Hair follicle dermal papilla cell (primary cell): ENCODE measurements around the gene GSKIP. TPM values are rescaled to one million over a fixed set of nuclear protein-coding genes. Genes with fewer than 3 reads are reported as not detected.

Source experiments
- small RNA-seq: library from RNA; depleted of rRNA; stranded (forward); fragments of <200 nt; gene quantifications from one replicate; pipeline ENCODE3, GENCODE V24; 2012
- total RNA-seq: library from RNA; depleted of rRNA; stranded (reverse); fragments of >200 nt; gene quantifications from 2 replicates; pipeline ENCODE4 v1.2.3, GENCODE V29; 2012

The GSKIP gene
- 21.9 and 22.9 TPM in 2 replicates for total RNA-seq

GRCh38 chr14:96362965-96363750 lies at the start of gene GSKIP, which contains the start of gene ATG2B:
Gene GSKIP (plus strand): TSS chr14:96363526. CDS start chr14:96382248, 18,722 bp downstream.
Gene ATG2B (minus strand): TSS chr14:96363341. CDS start chr14:96362976, 365 bp downstream.

Small RNA genes within 50 kb of the gene (small RNA-seq; reads per million reads assigned to genes)
- gene RNU2-33P: 0.49 reads per million

Other genes starting within 250 kb of the GSKIP start
- gene BDKRB2, start 158.7 kb upstream of the GSKIP start, total RNA-seq: 3.5 and 21.3 TPM in 2 replicates
- 0.61 and 0.65 TPM in 2 replicates for gene BDKRB1, start 107.3 kb upstream of the GSKIP start, total RNA-seq
- gene ATG2B, start 185 bp upstream of the GSKIP start, total RNA-seq: 31.0 and 36.7 TPM in 2 replicates
- gene AK7, start 28.6 kb downstream of the GSKIP start, total RNA-seq: 1.6 and 3.2 TPM in 2 replicates
- 89.9 and 124 TPM in 2 replicates for gene PAPOLA, start 138.9 kb downstream of the GSKIP start, total RNA-seq